ENCODE results near the gene PALM3.
A peak's percentile ranks its signal among the peaks of the same experiment; 100 is the strongest.
"Not testable (repeated sequence)": the region's sequence is repeated elsewhere in the genome, so short reads cannot be mapped to it uniquely, and the experiment has no call there.

PALM3 gene

GRCh38 chr19:14030997-14031718, 30.7 kb downstream of the PALM3 start:
- no peak for DNase-seq (ENCODE audit: low spot score)

- no peak for DNase-seq (ENCODE audit: low spot score)
Observed at GRCh38 chr19:14028901-14029300, 33.0 kb downstream of the PALM3 start.

GRCh38 chr19:14027856-14028450, 33.9 kb downstream of the PALM3 start, which contains the start of gene RLN3:
RLN3 (plus strand) TSS chr19:14028148; CDS start chr19:14028205, 57 bp downstream.
- DNase-seq (ENCODE audit: low spot score), result no peak

- DNase-seq (ENCODE audit: low spot score), result not testable (repeated sequence)
Observed at GRCh38 chr19:14026652-14027192, 35.2 kb downstream of the PALM3 start.

- DNase-seq (ENCODE audit: low spot score), result peak; percentile 84
Observed at GRCh38 chr19:14023404-14024235, 38.3 kb downstream of the PALM3 start.

- DNase-seq (ENCODE audit: low spot score), result no peak
Observed at GRCh38 chr19:14022469-14022868, 39.4 kb downstream of the PALM3 start.

GRCh38 chr19:14021474-14021873, 40.4 kb downstream of the PALM3 start:
- DNase-seq (ENCODE audit: low spot score), result no peak

- not testable (repeated sequence) for DNase-seq (ENCODE audit: low spot score)
Observed at GRCh38 chr19:14019739-14020138, 42.1 kb downstream of the PALM3 start.

- no peak for DNase-seq (ENCODE audit: low spot score)
Observed at GRCh38 chr19:14019100-14019499, 42.8 kb downstream of the PALM3 start.

GRCh38 chr19:14015524-14016035, 46.3 kb downstream of the PALM3 start:
- DNase-seq (ENCODE audit: low spot score), result no peak

- DNase-seq (ENCODE audit: low spot score), result no peak
Observed at GRCh38 chr19:14012378-14012915, 49.4 kb downstream of the PALM3 start.

- DNase-seq (ENCODE audit: low spot score), result no peak
Observed at GRCh38 chr19:14006766-14007562, 54.9 kb downstream of the PALM3 start.

- peak; percentile 92 for DNase-seq (ENCODE audit: low spot score)
Observed at GRCh38 chr19:14006085-14006765, 55.7 kb downstream of the PALM3 start, which contains the start of gene RFX1. RFX1 (minus strand) TSS chr19:14006320; CDS start chr19:13993843, 12,477 bp downstream.

GRCh38 chr19:14005349-14006084, 56.4 kb downstream of the PALM3 start:
- DNase-seq (ENCODE audit: low spot score), result peak; percentile 86

- peak; percentile 30 for DNase-seq (ENCODE audit: low spot score)
Observed at GRCh38 chr19:14004619-14005348, 57.1 kb downstream of the PALM3 start.
